H1 (cell line): ENCODE data around the gene GRIFIN. TPM values are rescaled to one million over a fixed set of nuclear protein-coding genes. Genes with fewer than 3 reads are reported as not detected.

Source experiments
- CTCF ChIA-PET: fragments of 300-600 bp; sonication (Branson Sonifier 250); formaldehyde crosslinking; loops from one replicate; lab custom pipeline; 2021; ENCODE audit not compliant: partially characterized antibody; lab: Charles Lee
- POLR2A ChIA-PET: fragments of 300-600 bp; sonication (Branson Sonifier 250); formaldehyde crosslinking; loops from one replicate; lab custom pipeline; 2021; ENCODE audit warnings: inconsistent platforms; ENCODE audit not compliant: partially characterized antibody; lab: Charles Lee
- DNase-seq, 2 experiments: peaks; one replicate each; pipeline versions ENCODE4 v3.0.0 to v3.0.0-alpha.2; 2010 to 2022; ENCODE audit warnings: low spot score in 2 of 2, low read depth in 1 of 2, mixed read lengths in 1 of 2
- FAIRE-seq: peaks from 2 replicates; lab custom pipeline; 2011; peaks lifted over from hg19 to GRCh38; lab: Jason Lieb, UNC
- H2AFZ ChIP-seq: 2 replicates; pipeline ENCODE4 v1.8.1; 2012; ENCODE audit warnings: low read length, inconsistent platforms
- H2AK5ac ChIP-seq: 2 replicates; pipeline ENCODE4 v1.6.1; 2013; ENCODE audit warnings: low read depth, low read length
- H2BK120ac ChIP-seq: replicated peaks from 2 replicates; pipeline ENCODE3; 2013; ENCODE audit warnings: low read depth, low read length, inconsistent platforms
- H2BK12ac ChIP-seq: 2 replicates; pipeline ENCODE4 v1.6.1; 2013; ENCODE audit warnings: low read depth, low read length
- H2BK15ac ChIP-seq: 2 replicates; pipeline ENCODE4 v1.6.1; 2013; ENCODE audit warnings: low read length
- H2BK20ac ChIP-seq: 2 replicates; pipeline ENCODE4 v1.6.1; 2013; ENCODE audit warnings: low read length
- H2BK5ac ChIP-seq: 2 replicates; pipeline ENCODE4 v1.6.1; 2013; ENCODE audit warnings: low read depth, low read length
- H3K14ac ChIP-seq: 2 replicates; pipeline ENCODE4 v1.6.1; 2013; ENCODE audit warnings: inconsistent platforms; ENCODE audit not compliant: insufficient read length
- H3K18ac ChIP-seq: 2 replicates; pipeline ENCODE4 v1.6.1; 2013; ENCODE audit warnings: low read length; ENCODE audit errors: extremely low read depth
- H3K23ac ChIP-seq: 2 replicates; pipeline ENCODE4 v1.6.1; 2013; ENCODE audit warnings: inconsistent platforms; ENCODE audit not compliant: insufficient read length
- H3K23me2 ChIP-seq: 2 replicates; pipeline ENCODE4 v1.6.1; 2013; ENCODE audit warnings: low read depth, low read length
- H3K27ac ChIP-seq: 2 replicates; pipeline ENCODE4 v1.6.1; 2011; ENCODE audit warnings: low read depth, low read length, inconsistent platforms
- H3K27me3 ChIP-seq, 4 experiments: replicated peaks in 1 of 4; 1 replicate in 1 of 4; 2 replicates in 3 of 4; pipeline versions ENCODE4 v1.6.1 to v1.8.1; 2011 to 2013; ENCODE audit warnings: low read length in 3 of 4, mild to moderate bottlenecking in 3 of 4, inconsistent platforms in 2 of 4, mixed read lengths in 2 of 4, moderate library complexity in 1 of 4; ENCODE audit not compliant: control insufficient read depth in 3 of 4, insufficient read depth in 3 of 4; ENCODE audit errors: extremely low read depth in 1 of 4
- H3K36me3 ChIP-seq, 4 experiments: 2 replicates each; pipeline versions ENCODE4 v1.6.1 to v1.8.1; 2011 to 2013; ENCODE audit warnings: mild to moderate bottlenecking in 4 of 4, low read length in 3 of 4, moderate library complexity in 2 of 4, control low read depth in 1 of 4, inconsistent platforms in 1 of 4; ENCODE audit not compliant: insufficient read depth in 4 of 4, control insufficient read depth in 2 of 4
- H3K4ac ChIP-seq: replicated peaks from 2 replicates; pipeline ENCODE3; 2013; ENCODE audit warnings: low read length, low read depth, mixed read lengths, inconsistent platforms; ENCODE audit not compliant: insufficient read length
- H3K4me1 ChIP-seq, 4 experiments: replicated peaks in 1 of 4; 1 replicate in 1 of 4; 2 replicates in 3 of 4; pipeline versions ENCODE4 v1.6.1 to v1.8.1; 2011 to 2013; ENCODE audit warnings: low read length in 3 of 4, inconsistent platforms in 2 of 4, mixed read lengths in 1 of 4; ENCODE audit not compliant: insufficient read depth in 4 of 4, control insufficient read depth in 3 of 4
- H3K4me2 ChIP-seq, 2 experiments: 2 replicates each; pipeline versions ENCODE4 v1.6.1 to v1.8.1; 2011 to 2013; ENCODE audit warnings: low read depth in 2 of 2, low read length in 2 of 2, control low read depth in 1 of 2, inconsistent platforms in 1 of 2, mild to moderate bottlenecking in 1 of 2; ENCODE audit not compliant: insufficient read depth in 1 of 2
- H3K4me3 ChIP-seq, 4 experiments: fragments of 200-600, 300-600 bp in 1 of 4; sonication (generic), shearing (Covaris generic), sonication (Bioruptor Twin) in 1 of 4; 2 replicates each; pipeline versions ENCODE4 v1.5.1 to v1.8.1; 2011 to 2016; ENCODE audit warnings: low read length in 4 of 4, low read depth in 3 of 4, control low read depth in 2 of 4, inconsistent platforms in 2 of 4, mild to moderate bottlenecking in 2 of 4, mixed read lengths in 1 of 4, moderate library complexity in 1 of 4; ENCODE audit not compliant: insufficient read depth in 2 of 4; ENCODE audit errors: extremely low read depth in 1 of 4
- H3K56ac ChIP-seq: replicated peaks from 2 replicates; pipeline ENCODE3; 2013; ENCODE audit warnings: low read depth, mild to moderate bottlenecking, mixed read lengths, low read length, inconsistent platforms; ENCODE audit not compliant: insufficient read length
- H3K79me1 ChIP-seq: 2 replicates; pipeline ENCODE4 v1.6.1; 2013; ENCODE audit warnings: low read depth, low read length, control low read depth
- H3K79me2 ChIP-seq, 2 experiments: 2 replicates each; pipeline versions ENCODE4 v1.6.1 to v1.8.1; 2012 to 2013; ENCODE audit warnings: low read length in 2 of 2, mild to moderate bottlenecking in 2 of 2, inconsistent platforms in 1 of 2; ENCODE audit not compliant: insufficient read depth in 2 of 2, control insufficient read depth in 1 of 2
- H3K9ac ChIP-seq, 4 experiments: replicated peaks in 1 of 4; 1 replicate in 1 of 4; 2 replicates in 3 of 4; pipeline versions ENCODE4 v1.6.1 to v1.8.1; 2011 to 2013; ENCODE audit warnings: low read depth in 3 of 4, low read length in 3 of 4, control low read depth in 2 of 4, mild to moderate bottlenecking in 2 of 4, moderate library complexity in 2 of 4, inconsistent platforms in 1 of 4; ENCODE audit errors: extremely low read depth in 1 of 4
- H3K9me3 ChIP-seq, 2 experiments: 2 replicates each; pipeline versions ENCODE4 v1.6.1 to v1.8.1; 2012 to 2013; ENCODE audit warnings: mild to moderate bottlenecking in 2 of 2, moderate library complexity in 2 of 2, control low read depth in 1 of 2, inconsistent platforms in 1 of 2, low read depth in 1 of 2, low read length in 1 of 2, mixed read lengths in 1 of 2; ENCODE audit not compliant: insufficient read depth in 2 of 2
- H4K20me1 ChIP-seq, 2 experiments: replicated peaks in 1 of 2; 2 replicates each; pipeline versions ENCODE3 to v1.8.1; 2011 to 2013; ENCODE audit warnings: inconsistent platforms in 2 of 2, low read length in 2 of 2, mild to moderate bottlenecking in 1 of 2; ENCODE audit not compliant: insufficient read depth in 2 of 2, control insufficient read depth in 1 of 2
- H4K5ac ChIP-seq: 2 replicates; pipeline ENCODE4 v1.6.1; 2013; ENCODE audit warnings: low read length, low read depth, mixed read lengths, inconsistent platforms; ENCODE audit not compliant: insufficient read length
- H4K8ac ChIP-seq: 2 replicates; pipeline ENCODE4 v1.8.0; 2013; ENCODE audit warnings: mild to moderate bottlenecking, moderate library complexity, low read length, inconsistent platforms; ENCODE audit not compliant: insufficient read depth; ENCODE audit errors: extremely low read depth
- H4K91ac ChIP-seq: replicated peaks from 2 replicates; pipeline ENCODE3; 2013; ENCODE audit warnings: low read length, mixed read lengths, inconsistent platforms; ENCODE audit not compliant: insufficient read length
- EP300 ChIP-seq, 2 experiments: IDR thresholded peaks; 1 replicate in 1 of 2; 2 replicates in 1 of 2; pipeline ENCODE4 v1.6.1; 2011 to 2012; ENCODE audit warnings: low read depth in 2 of 2, low read length in 2 of 2, mild to moderate bottlenecking in 2 of 2, borderline replicate concordance in 1 of 2, inconsistent platforms in 1 of 2, moderate library complexity in 1 of 2
- FOSL1 ChIP-seq: IDR thresholded peaks from 2 replicates; pipeline ENCODE4 v1.6.1; 2011; ENCODE audit warnings: mild to moderate bottlenecking, low read depth, low read length, moderate library complexity; ENCODE audit not compliant: insufficient read depth
- GTF2F1 ChIP-seq: IDR thresholded peaks from 2 replicates; pipeline ENCODE4 v1.6.1; 2012; ENCODE audit warnings: low read depth, low read length, improper control_type of control experiment, borderline replicate concordance
- KDM4A ChIP-seq: IDR thresholded peaks from one replicate; pipeline ENCODE4 v1.7.1; 2012; ENCODE audit warnings: low read depth, mild to moderate bottlenecking, moderate library complexity, low read length, inconsistent platforms; ENCODE audit not compliant: severe bottlenecking
- USF2 ChIP-seq: IDR thresholded peaks from 2 replicates; pipeline ENCODE4 v1.6.1; 2011; ENCODE audit warnings: low read length, improper control_type of control experiment
- YY1 ChIP-seq: IDR thresholded peaks from 2 replicates; pipeline ENCODE4 v1.6.1; 2011; ENCODE audit warnings: low read depth, mild to moderate bottlenecking, low read length
- WGBS, 2 experiments: shearing (Covaris generic) in 1 of 2; methylation state at CpG; one replicate each; pipeline versions ENCODE4 v1.1.6 to v1.1.7; 2013 to 2015; ENCODE audit warnings: low lambda C conversion rate in 2 of 2, mixed read lengths in 2 of 2, inconsistent platforms in 1 of 2, low coverage in 1 of 2, missing lambda C conversion rate in 1 of 2; ENCODE audit not compliant: insufficient replicate concordance in 2 of 2, insufficient coverage in 1 of 2, insufficient read length in 1 of 2; ENCODE audit errors: extremely low coverage in 1 of 2, missing lambda C conversion rate in 1 of 2; 5-methylcytosine and 5-hydroxymethylcytosine counted together
- polyA plus RNA-seq, 7 experiments: library from polyadenylated mRNA; depleted of rRNA in 3 of 7; stranded (reverse) in 5 of 7; unstranded in 2 of 7; fragments of >200 nt in 5 of 7; fragments of 200-250 nt in 2 of 7; gene quantifications; 1 replicate in 5 of 7; 2 replicates in 1 of 7; 4 replicates in 1 of 7; pipeline versions ENCODE4 v1.2.1 to v1.2.3, GENCODE V29; 2011 to 2013; ENCODE audit warnings: missing spikeins in 2 of 7, mixed read lengths in 2 of 7
- total RNA-seq: library from RNA; stranded (reverse); fragmentation: NEBNext Ultra II Directional; extraction: Animal tissue kit (Norgen Biotek cat#: 25700); gene quantifications from 2 replicates; pipeline ENCODE4 v1.2.1, GENCODE V29; 2021

Gene GRIFIN
- total and polyA plus RNA-seq, 2 of the 8 experiments (the other 6 are each of a cell fraction or from before 2014, with no cell fraction given): not detected

- Histone ChIP-seq H3K4ac (no peak overlapping the region), H4K20me1 (peaks cover 0 to 11% of the 10 kb centered on the region in 2 experiments), H2BK120ac (no peak overlapping the region), H3K4me1 (no peaks in the 10 kb centered on the region; a peak in 1 of 7 replicates), H3K18ac (no peak overlapping the region), H3K9ac (no peak overlapping the region), H2AFZ (no peak overlapping the region), H4K5ac (no peak overlapping the region), H3K79me2 (peaks cover 0 to 2% of the 10 kb centered on the region in 2 experiments; a peak in 1 of 4 replicates), H3K4me3 (no peak overlapping the region), H2BK12ac (no peak overlapping the region), H2BK20ac (no peak overlapping the region), H4K8ac (no peak overlapping the region), H2AK5ac (no peak overlapping the region), H3K23ac (no peak overlapping the region), H3K36me3 (peaks cover 0 to 17% (median 10%) of the 10 kb centered on the region in 4 experiments; a peak in 5 of 8 replicates), H3K79me1 (peaks cover 3% of the 10 kb centered on the region), H4K91ac (no peak overlapping the region), H3K27ac (no peak overlapping the region), H3K14ac (no peak overlapping the region), H3K9me3 (no peaks in the 10 kb centered on the region), H3K4me2 (no peak overlapping the region), H2BK15ac (no peak overlapping the region), H3K27me3 (no peaks in the 10 kb centered on the region), H2BK5ac (no peak overlapping the region), H3K56ac (no peak overlapping the region), H3K23me2 (no peaks in the 10 kb centered on the region)
- 87% methylated on average over 5 of the region's 5 CpGs; no CpG with 5 or more reads in 1 of the 2 experiments for WGBS, 2 experiments
- ChIA-PET CTCF (interaction anchor here (0.8 to 14.6 kb wide), 7 partner anchors 10 to 282 kb away, joined by 3 to 119 read pairs (median 3); no protein-coding TSS in a partner anchor), POLR2A (interaction anchor here (0.6 to 1.7 kb wide), 2 partner anchors 51 to 108 kb away, joined by 3 to 5 read pairs; no protein-coding TSS in a partner anchor)
- FAIRE-seq (no peak), DNase-seq (no peak)
- no peak for TF ChIP-seq USF2
- TF ChIP-seq EP300 (IDR thresholded peaks at IDR 0.05; ENCODE audit: borderline replicate concordance in 1 of 2, low read depth in 2 of 2, low read length in 2 of 2): no peak
- no peak for TF ChIP-seq FOSL1
- TF ChIP-seq YY1: no peak
- TF ChIP-seq KDM4A: no peak
- no peak for TF ChIP-seq GTF2F1
Observed at GRCh38 chr7:2435146-2435545, 41.1 kb downstream of the GRIFIN start.
